Medulla oblongata (tissue), 1 donor: ENCODE data around the gene ZSCAN25.
"Not testable (repeated sequence)": the region's sequence is repeated elsewhere in the genome, so short reads cannot be mapped to it uniquely, and the experiment has no call there.

Source experiments
- DNase-seq: peaks from one replicate; pipeline ENCODE4 v3.0.0-alpha.2; 2015; ENCODE audit errors: extremely low spot score

The ZSCAN25 gene

GRCh38 chr7:99645590-99645989, 28.8 kb downstream of the ZSCAN25 start:
- no peak for DNase-seq

- DNase-seq = no peak
Observed at GRCh38 chr7:99648843-99649242, 32.1 kb downstream of the ZSCAN25 start.

- no peak for DNase-seq
Observed at GRCh38 chr7:99651290-99651689, 34.5 kb downstream of the ZSCAN25 start.

- no peak for DNase-seq
Observed at GRCh38 chr7:99652671-99653070, 35.9 kb downstream of the ZSCAN25 start.

- DNase-seq = not testable (repeated sequence)
Observed at GRCh38 chr7:99653269-99653668, 36.5 kb downstream of the ZSCAN25 start.

GRCh38 chr7:99653754-99654153, 37.0 kb downstream of the ZSCAN25 start:
- no peak for DNase-seq

GRCh38 chr7:99654626-99655025, 37.9 kb downstream of the ZSCAN25 start:
- DNase-seq = not testable (repeated sequence)

- DNase-seq = not testable (repeated sequence)
Observed at GRCh38 chr7:99657879-99658278, 41.1 kb downstream of the ZSCAN25 start.

- DNase-seq = no peak
Observed at GRCh38 chr7:99665312-99666012, 48.7 kb downstream of the ZSCAN25 start.

GRCh38 chr7:99666013-99666395, 49.3 kb downstream of the ZSCAN25 start:
- DNase-seq = no peak

- DNase-seq = no peak
Observed at GRCh38 chr7:99667179-99667578, 50.4 kb downstream of the ZSCAN25 start.

GRCh38 chr7:99668541-99668940, 51.8 kb downstream of the ZSCAN25 start:
- no peak for DNase-seq

GRCh38 chr7:99669782-99670181, 53.0 kb downstream of the ZSCAN25 start:
- no peak for DNase-seq

- DNase-seq = no peak
Observed at GRCh38 chr7:99672573-99672972, 55.8 kb downstream of the ZSCAN25 start.

- no peak for DNase-seq
Observed at GRCh38 chr7:99674995-99675742, 58.4 kb downstream of the ZSCAN25 start.

- no peak for DNase-seq
Observed at GRCh38 chr7:99677013-99677647, 60.4 kb downstream of the ZSCAN25 start.

GRCh38 chr7:99677648-99678045, 60.9 kb downstream of the ZSCAN25 start:
- no peak for DNase-seq

GRCh38 chr7:99679032-99679399, 62.3 kb downstream of the ZSCAN25 start:
- no peak for DNase-seq

- DNase-seq = peak; percentile 31
Observed at GRCh38 chr7:99679400-99680191, 62.9 kb downstream of the ZSCAN25 start, which contains the start of gene CYP3A5. TSS of gene CYP3A5 (minus strand) at chr7:99679996. CDS start at chr7:99679896, 100 bp downstream.
